Stimulated activated CD4-positive, alpha-beta T cell treated with anti-CD3 and anti-CD28 coated beads, Interleukin-15, amount 100 ng/mL, for 24 hours (primary cell): ENCODE measurements around the gene CCR2.
"Not testable (repeated sequence)": the region's sequence is repeated elsewhere in the genome, so short reads cannot be mapped to it uniquely, and the experiment has no call there.

ENCODE experiments used
- DNase-seq: peaks from one replicate; pipeline ENCODE4 v3.0.0-alpha.2; 2020

The CCR2 gene

GRCh38 chr3:46381625-46382024, 27.7 kb downstream of the CCR2 start:
- DNase-seq = no peak

- DNase-seq = no peak
Observed at GRCh38 chr3:46383211-46383950, 29.5 kb downstream of the CCR2 start.

DNA sequence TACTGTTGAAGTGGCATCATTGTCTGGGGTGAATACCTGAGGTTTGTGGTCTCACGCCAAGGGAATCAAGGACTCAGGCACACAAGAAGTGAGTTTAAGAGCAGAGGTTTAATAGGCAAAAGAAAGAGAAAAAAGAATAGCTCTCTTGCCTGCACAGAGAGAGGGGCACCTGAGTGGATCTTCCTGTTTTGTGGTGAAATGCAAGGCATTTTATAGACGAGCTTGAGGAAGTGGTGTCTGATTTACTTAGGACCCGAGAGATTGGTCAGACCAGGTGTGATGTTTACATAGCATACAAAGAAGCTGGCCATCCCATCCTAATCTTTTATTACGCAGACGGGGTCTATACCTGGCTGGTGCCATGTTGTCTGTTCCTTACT, 30.0 kb downstream of the CCR2 start:
- DNase-seq = no peak

DNA sequence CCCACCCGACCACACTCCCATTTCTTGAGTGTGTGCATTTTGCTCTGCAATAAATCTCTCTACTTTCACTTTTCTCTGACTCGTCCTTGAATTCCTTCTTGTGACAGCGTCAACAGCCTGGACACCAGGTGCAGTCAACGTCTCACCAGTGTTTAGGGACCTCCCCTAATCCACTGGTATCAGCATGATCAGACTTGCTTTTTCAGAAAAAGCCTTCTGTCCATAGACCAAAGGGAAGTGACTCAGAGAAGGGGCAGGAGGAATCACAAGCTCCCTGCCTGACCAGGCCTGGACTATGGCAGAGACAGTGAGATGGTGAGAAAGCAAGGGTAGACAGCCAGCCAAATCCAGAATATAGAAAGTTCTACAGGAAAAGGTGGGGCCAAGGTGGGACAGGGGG, 32.3 kb downstream of the CCR2 start:
- DNase-seq = no peak

- not testable (repeated sequence) for DNase-seq
Observed at GRCh38 chr3:46388847-46389246, 34.9 kb downstream of the CCR2 start.

DNA sequence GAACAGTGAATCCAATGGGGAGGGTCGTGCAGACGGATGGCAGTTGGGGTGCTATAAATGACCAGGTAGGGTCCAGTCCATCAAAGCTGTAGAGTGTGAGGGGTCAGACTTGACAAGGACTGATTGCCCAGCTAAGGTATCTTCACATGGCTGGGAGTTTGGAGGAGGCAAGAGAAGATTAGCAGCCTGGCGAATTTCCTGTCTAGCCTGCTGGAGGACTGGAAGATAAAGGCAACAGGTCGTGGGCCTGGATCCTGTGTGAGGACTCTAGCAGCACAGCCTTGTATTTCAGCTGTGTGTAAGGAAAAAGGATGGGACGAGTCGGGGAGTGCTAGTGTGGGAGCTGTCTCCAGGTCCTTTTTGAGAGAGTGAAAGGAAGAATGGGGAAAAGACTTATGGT, 35.4 kb downstream of the CCR2 start:
- no peak for DNase-seq

DNA sequence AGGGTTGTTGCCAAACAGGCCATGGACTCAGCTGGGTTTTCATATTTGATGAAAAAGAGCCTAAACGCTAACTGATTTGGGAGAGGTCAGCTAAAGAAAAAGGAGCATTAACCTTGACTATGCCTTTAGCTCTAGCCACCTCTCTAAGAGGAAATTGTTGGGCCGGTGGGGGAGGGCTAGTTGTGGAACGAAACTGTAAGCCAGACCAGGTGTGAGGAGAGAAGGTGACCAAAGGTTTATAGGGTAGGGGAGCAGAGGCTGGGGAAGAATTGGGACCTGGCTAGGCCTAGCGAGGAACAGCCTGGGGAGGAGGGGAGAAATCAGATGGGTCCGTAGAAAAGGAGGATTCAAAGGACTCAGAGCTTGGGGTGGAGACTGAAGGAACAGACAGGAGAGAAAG, 37.6 kb downstream of the CCR2 start:
- DNase-seq = not testable (repeated sequence)

- DNase-seq = no peak
Observed at GRCh38 chr3:46393011-46393410, 39.1 kb downstream of the CCR2 start.

DNA sequence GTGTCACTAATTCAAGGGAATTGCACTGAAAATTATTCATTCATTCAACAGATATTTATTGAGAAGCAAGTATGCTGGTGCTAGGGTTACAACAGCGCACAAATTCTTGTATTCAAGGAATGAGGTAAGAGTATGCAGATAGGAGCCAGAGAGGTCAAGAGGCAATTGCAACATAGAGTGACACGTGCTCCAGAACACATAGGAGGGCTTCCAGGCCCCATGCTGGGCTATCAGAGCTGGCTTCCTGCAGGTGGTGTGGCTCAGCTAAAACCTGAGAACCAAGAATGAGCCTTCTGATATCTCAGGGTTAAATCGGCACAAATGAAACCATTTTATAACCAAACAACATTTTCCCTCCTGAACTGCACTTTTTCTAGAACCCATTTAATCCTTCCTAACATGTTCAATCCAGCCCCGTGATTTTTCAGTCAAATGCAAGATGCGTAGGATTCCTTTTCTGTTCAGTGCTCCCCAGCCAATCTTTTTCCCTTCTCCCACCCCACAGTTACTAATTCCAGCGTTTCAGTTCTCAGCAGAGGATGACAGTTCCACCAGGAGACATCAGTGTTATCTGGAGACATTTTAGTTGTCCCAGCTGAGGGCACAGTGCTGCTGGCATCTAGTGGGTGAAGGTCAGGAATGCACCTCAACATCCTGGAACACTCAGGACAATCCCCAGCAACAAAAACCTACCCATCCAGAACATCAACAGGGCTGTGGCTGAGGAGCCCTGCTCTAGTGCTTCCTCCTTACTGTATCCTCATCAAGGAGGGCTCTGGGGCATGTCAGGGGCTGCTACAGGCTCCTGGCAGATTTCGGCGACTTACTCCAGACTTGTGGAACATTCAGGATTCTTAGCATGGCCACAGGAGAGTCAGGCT, 39.9 kb downstream of the CCR2 start:
- no peak for DNase-seq

DNA sequence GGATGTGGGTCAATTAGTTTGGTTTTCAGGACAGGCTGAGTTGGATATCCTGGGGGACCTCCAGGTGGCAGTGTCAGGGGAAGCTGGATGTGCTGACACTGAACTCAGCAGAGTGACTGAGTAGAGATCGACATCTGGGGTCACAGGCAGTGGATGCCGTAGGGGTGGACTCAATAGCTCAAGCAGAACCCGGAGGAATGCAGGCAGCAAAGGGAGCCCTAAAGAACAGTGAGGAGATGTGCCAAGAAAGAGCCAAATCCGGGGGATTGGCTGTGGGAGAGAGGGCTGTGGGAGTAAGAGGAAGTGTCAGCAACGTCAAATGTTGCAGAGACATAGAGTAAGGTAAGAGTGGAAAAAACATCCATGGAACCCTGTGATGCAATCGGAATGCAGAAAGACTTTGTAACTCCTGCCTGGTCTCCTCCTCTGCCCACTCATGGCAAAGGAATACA, 41.3 kb downstream of the CCR2 start:
- no peak for DNase-seq

GRCh38 chr3:46395766-46396530, 42.0 kb downstream of the CCR2 start:
- no peak for DNase-seq

- no peak for DNase-seq
Observed at GRCh38 chr3:46397111-46397510, 43.2 kb downstream of the CCR2 start.

DNA sequence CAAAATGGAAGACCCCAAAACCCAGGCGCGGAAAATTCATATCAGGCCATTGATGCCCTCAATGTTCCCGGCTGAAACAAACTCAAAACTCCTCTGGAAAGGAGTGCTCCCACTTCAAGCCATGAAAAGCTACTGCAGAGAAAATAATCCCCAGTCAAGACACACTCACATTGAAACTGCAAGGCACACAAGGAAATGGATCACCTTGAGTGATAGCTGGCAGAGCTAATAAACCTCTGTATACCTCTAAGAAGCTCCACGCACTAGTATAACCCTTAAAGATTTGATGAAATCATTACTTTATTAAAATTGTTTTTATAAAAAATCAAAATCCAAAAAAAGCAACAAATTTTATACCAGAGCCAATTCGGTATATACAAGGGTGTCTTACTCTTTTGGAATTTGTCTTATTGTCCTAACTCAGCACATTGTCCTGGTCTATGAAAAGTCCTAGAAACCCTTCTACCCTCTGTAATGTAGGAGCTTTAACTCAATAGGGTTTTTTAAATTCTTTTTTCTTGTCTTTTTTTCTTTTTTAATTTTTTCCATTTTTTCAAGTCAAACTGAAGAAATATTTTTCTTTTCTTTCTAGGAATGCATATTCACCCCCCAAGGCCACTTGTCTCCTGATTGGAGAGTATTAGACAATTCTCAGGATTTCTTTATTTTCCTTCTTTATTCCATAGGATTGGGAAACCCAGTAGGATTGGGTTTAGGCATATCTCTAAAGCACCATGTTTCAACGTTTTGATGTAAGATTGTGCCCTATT, 44.5 kb downstream of the CCR2 start:
- no peak for DNase-seq

GRCh38 chr3:46399098-46399497, 45.2 kb downstream of the CCR2 start:
- no peak for DNase-seq

DNA sequence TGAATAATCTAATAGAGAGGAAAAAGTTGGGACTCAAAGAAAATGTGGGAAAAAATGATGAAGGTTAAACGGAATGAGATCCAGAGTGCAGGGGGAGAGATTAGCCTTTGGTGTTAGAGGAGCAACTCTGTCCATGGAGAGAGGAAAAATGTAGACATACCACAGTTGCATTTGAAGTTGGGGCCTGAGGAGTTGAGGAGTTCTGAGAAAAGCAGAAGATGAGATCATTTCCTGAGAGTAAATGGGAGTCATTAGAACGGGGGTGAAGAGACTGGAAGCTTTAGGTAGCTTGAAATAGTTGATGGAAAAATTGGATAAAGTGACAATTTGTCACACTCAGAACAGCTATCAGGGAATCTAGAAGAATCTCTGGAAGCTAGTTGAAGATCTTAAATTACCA, 45.6 kb downstream of the CCR2 start:
- DNase-seq = no peak

DNA sequence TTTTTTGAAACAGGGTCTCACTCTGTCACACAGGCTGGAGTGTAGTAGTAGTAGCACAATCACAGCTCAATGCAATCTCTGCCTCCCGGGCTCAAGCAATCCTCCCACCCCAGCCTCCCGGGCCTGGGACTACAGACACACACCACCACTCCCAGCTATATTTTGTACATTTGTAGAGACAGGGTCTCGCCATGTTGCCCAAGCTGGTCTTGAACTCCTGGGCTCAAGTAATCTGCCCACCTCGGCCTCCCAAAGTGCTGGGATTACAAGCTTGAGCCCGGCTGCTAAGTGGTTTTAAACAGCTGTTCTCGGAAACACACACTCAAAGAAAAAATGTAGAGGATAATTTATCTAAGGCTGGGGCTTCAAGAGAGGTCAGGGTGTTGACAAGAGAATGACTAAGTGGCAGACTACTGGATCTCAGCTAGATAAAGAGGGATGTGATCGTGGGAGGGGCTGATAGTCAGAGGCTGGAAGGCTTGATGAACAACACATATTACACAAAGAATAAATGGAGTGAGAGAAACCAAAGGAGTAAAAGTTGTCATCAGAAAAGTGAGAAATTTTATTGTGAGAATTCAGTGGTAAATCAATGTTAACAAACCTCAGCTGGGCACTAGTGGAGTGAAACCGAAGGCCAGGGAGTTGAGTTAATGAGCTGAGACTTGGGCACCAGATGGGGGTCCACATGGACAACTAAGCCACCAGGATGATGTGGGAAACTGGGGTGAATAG, 46.3 kb downstream of the CCR2 start:
- DNase-seq = no peak

GRCh38 chr3:46400846-46401245, 46.9 kb downstream of the CCR2 start:
- DNase-seq = no peak

GRCh38 chr3:46401579-46401978, 47.7 kb downstream of the CCR2 start:
- no peak for DNase-seq

- DNase-seq = not testable (repeated sequence)
Observed at GRCh38 chr3:46402902-46403301, 49.0 kb downstream of the CCR2 start.

DNA sequence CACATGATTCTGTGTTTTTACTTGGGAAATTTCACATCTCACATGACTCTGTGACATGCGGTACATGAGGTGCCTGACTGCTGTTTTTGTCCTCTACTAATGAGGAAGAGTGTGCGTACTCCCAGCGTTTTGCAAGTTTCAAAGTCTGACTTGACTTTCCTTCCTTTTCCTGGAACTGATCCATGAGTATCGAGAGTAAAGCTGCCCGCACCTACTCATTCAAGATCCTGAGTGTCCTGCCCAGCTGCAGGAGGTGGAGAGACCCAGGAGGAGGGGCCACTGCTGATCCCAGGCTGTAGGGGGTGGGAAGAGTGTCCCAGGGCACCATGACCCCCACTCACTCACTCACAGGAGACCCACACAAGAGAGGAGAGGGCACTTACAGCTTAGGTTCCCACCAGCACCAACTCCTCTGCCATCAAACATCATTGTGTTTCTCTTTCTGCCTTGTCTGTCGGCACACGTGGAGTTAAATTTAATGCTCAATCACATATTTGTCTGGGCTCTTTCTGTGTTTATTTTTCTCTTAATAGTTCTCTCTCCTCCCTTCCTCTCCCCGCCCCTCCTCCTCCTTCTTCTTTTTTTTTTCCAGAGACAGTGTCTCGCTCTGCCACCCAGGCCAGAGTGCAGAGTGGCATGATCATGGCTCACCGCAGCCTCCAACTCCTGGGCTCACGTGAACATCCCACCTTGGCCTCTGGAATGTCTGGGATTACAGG, 51.5 kb downstream of the CCR2 start:
- no peak for DNase-seq

- no peak for DNase-seq
Observed at GRCh38 chr3:46406443-46406787, 52.5 kb downstream of the CCR2 start.
